Activated gamma-delta T cell (primary cell): Measurements from ENCODE around the gene MAP3K7CL.

Experiments used
- DNase-seq: peaks from one replicate; lab custom pipeline; 2025; lab: John Stamatoyannopoulos, UW

Gene MAP3K7CL

DNA sequence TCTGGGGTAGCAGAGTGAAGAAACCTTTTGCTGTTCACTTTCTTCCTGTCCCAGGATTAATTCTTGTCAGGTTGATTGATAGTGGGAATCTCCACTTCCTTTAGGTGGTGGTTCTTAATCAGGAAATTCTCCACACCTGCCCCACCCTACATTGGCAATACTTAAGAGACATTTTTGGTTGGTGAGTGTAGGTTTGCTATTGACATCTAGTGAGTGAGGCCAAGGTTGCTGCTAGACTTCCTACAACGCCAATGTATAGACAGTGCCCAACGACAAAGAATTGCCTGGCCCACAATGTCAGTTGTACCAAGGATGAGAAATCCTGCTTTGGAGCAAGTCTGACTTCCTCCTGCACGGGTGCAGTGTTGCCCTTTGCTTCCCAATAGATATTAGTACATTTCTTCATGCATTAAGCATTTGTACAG lies 38.5 kb downstream of the MAP3K7CL start:
- no peak for DNase-seq

DNA sequence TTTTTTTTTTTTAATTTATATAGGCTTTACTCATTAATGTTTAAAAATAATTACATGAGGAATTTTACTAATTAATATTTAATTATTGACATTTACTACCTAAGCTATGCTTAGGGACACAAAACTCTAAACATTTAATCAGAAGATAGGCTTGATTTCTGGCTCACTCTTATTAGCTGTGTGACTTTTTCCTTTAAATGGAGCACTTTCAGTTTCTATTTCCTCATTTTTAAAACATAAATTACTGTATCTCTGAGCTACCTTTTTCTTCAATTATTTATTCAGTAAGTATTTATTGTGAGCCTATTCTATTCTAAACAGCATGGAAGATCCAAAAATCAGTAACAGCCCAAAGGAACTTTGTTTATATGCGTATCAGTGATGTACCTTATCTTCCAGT lies 40.5 kb downstream of the MAP3K7CL start:
- no peak for DNase-seq

DNA sequence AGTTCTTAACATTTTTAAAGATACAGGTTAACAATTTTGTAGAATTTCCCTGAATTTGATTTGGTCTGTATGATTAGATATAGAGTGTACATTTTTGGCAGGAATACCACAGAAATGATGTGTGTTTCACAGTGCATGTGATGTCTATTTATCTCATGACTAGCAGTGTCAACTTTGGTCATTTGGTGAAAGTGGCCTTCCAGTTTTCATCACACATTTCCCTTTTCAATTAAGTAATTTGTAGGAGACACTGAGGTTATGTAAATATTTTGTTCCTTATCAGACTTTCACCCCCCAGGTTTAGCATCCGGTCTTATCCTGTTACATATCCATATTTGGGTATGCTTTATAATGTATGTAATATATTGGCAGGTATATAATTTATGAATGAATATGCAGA lies 41.8 kb downstream of the MAP3K7CL start:
- no peak for DNase-seq

DNA sequence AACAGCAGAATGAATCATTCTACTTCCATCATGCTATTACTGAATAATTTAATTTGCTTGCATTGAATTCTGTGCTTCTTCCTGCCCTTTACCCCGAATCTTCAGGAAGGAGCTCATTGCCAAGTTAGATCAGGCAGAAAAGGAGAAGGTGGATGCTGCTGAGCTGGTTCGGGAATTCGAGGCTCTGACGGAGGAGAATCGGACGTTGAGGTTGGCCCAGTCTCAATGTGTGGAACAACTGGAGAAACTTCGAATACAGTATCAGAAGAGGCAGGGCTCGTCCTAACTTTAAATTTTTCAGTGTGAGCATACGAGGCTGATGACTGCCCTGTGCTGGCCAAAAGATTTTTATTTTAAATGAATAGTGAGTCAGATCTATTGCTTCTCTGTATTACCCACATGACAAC lies 44.2 kb downstream of the MAP3K7CL start:
- DNase-seq, result no peak

DNA sequence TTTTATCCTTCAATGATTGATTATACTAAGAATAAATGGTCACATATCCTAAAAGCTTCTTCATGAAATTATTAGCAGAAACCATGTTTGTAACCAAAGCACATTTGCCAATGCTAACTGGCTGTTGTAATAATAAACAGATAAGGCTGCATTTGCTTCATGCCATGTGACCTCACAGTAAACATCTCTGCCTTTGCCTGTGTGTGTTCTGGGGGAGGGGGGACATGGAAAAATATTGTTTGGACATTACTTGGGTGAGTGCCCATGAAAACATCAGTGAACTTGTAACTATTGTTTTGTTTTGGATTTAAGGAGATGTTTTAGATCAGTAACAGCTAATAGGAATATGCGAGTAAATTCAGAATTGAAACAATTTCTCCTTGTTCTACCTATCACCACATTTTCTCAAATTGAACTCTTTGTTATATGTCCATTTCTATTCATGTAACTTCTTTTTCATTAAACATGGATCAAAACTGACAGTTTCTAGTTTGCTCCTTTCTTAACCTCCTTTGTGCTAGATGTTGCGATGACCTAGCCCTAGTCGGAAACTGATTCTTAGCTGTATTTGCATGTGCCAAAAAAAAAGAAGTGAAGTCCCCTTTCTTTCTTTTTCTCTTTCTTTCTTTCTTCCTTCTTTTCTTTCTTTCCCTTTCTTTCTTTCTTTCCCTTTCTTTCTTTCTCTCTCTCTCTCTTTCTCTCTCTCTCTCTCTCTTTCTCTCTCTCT lies 45.1 kb downstream of the MAP3K7CL start:
- no peak for DNase-seq

DNA sequence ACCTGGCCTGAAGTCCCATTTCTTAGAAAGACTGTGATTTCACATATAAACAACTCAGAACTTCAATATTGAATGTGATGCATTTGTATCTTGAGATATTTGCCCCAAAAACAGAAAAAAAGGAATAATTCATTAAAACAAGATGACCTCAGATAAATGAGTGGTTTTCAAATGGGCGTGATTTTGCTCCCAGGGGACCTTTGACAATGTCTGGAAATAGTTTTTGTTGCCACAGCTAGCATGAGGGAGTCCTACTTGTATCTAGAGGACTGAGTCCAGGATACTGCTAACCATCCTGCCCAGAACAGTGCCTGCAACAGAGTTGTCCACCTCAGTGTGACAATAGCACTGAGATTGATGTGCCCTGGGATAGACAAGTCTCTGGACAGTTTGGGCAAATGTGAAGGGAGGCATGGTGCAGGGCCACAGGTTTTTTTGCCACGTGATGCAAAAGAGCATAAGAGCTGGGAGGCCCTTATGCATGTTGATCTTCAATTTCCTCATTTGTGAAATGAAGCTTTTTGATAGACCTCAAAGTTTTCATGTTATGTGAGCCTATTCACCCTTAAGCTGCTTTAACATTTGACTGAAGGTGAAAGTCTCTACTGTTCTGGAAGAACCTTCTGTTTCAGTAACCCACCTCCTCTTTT lies 46.2 kb downstream of the MAP3K7CL start:
- no peak for DNase-seq

DNA sequence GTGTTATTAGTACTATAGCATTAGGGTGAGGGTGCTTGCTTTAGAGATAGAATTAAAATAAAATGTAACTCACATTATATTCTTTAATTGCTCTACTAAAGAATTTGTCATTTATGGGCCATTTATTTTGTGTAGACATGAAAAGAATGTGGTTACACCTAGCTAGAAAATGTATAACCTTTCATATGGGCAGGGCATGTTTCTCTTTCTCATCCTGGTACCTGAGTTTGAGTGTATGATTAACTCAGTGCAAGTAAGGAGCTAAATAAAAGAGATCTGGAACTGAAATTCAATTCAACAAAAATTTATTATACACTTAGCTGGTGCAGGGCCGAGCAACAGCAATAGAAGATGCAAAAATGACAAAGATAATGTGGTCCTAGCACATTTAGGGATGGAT lies 47.4 kb downstream of the MAP3K7CL start:
- no peak for DNase-seq

DNA sequence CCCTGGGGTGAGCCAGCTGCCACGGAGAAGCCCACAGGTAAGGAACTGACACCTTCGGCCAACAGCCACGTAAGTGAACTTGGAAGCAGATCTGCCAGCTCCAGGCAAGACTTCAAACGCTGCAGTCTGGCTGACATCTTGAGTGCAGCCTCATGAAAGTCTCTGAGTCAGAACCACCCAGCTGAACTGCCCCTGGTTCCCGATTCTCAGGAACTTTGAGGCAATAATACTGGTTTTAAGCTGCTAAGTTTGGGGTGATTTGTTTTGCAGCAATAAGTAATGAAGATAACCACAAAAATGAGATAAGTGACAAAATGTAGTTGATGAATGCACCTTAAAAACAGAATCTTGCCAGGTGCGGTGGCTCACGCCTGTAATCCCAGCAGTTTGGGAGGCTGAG lies 48.5 kb downstream of the MAP3K7CL start:
- DNase-seq, result no peak

DNA sequence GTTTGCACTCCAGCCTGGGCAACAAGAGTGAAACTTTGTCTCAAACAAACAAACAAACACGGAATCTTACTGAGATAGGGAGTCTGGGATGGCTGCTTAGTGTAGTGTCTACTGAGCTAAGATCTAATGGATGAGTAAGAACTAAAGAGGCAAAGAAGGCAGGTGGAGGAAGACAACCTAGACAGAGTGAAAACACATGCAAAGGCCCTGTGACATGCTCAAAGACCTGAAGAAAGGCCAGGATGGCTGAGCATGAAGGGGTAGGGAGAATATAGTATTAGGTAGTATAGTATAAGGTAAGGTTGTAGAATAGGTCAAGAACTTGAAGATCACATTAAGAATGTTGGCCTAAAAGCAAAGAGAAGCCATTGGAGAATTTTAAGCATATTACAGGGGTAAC lies 49.1 kb downstream of the MAP3K7CL start:
- no peak for DNase-seq

DNA sequence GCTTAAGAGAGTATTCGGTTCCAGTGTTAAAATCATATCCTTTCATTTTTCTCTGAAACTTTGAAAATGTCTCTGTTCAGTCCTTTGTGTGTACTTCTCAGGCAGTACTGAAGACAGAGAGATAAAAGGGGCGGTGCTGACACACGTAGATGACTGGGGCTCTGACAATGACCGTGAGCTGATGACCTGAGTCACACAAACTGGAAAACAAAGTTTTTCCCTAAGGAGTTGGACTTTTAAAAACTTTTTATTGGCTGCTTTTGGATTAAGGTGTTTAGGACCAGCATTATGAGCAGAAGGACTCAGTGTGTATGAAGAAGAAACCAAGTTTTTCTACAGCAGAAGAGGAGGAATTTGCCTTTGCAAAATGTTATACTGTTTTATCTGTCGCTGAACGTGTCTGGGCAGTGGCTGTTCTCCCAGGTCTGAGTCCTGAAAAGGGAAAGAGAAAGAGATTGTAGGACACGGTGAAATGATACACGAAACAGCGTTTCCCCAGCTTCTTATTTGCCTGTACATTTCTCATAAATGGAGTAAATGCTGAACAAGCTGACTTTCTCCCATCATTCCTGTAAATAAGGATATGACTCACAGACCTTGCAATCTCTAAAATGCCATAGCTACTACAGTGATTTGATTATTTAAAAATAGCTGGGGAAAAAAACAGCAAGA lies 51.5 kb downstream of the MAP3K7CL start:
- DNase-seq, result no peak

DNA sequence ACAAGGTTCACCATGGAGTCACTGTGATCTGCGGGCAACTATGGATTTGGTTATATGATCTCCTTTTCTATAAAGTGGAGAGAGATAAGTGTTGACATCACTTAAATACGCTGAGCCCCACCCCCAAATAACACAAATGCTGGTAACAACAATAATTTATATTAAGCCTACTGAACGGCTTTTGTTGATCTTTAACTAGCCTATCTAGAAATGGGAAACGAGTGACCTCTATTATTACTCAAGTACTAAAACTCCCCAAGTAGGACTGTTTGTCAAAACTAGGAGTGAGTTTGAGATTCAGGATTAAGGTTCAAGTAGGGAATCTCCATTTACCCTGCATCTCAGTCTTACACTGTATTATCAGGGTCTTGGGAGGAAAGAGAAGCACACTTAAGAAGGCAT lies 52.2 kb downstream of the MAP3K7CL start:
- no peak for DNase-seq

DNA sequence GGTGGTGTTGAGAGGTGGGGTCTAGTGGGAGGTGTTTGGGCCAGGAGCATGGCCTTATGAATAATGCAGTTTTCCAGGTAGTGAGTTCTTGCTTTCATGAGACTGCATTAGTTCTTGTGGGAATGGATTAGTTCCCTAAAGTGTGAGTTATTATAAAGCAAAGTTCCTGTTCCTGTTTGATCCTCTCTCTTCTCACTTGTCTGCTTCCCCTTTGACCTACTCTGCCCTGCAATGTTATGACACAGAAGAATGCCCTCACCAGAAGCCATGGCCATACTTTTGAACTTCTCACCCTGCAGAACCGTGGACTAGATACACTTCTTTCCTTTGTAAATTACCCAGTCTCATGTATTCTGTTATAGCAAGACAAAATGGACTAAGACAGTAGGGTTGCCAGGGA lies 53.6 kb downstream of the MAP3K7CL start:
- DNase-seq, result no peak

DNA sequence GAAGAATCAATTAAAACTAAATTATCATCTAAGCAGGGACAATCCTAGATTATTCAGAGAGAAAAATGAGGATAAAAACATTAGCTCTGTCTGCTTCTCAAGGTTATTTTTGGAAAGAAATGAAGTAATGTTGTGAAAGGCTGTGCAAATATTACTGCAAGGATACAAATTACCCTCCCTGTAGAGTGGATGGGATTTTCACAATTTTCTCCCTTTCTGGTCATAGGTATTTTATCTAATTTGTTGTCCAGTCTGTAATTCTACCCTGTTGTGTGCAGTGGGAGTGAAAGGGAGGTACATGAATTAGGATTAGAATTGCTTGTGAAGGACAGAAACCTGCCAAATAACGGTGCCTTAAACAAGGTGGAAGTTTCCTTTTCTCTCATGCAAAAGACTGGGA lies 54.7 kb downstream of the MAP3K7CL start:
- DNase-seq, result no peak

DNA sequence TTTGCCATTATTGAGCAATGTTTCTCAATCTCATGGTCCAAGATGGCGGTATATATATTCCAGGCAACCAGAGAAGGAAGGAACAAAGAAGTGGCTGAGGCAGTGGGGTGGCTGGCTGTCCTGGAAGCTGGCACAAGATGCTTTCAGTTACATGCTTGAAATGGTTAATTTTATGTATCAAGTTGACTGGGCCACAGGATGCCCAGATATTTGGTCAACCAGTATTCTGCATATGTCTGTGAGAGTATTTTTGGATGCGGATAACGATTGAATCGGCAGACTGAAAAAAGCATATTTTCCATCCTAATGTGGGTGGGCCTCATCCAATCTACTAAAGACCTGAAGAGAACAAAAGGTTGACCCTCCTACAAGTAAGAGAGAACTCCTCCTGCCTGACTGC lies 55.2 kb downstream of the MAP3K7CL start:
- DNase-seq, result no peak

DNA sequence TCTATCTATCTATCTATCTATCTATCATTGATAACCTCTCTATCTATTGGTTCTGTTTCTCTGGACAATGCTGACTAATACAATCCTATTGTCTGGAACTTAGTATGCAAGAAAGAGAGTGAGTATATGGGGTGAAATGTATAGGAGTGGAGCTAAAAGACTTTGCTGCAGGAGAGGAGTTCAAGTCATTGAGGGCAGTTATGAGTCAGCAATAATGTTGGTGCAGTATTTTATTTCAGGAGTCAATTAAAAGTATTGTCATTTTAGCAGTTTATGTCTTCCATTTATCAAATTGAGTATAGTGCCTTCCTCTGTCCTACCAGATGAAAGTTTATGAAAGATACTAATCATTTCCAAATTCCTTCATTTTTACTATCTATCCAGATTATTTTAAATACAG lies 55.8 kb downstream of the MAP3K7CL start:
- no peak for DNase-seq

DNA sequence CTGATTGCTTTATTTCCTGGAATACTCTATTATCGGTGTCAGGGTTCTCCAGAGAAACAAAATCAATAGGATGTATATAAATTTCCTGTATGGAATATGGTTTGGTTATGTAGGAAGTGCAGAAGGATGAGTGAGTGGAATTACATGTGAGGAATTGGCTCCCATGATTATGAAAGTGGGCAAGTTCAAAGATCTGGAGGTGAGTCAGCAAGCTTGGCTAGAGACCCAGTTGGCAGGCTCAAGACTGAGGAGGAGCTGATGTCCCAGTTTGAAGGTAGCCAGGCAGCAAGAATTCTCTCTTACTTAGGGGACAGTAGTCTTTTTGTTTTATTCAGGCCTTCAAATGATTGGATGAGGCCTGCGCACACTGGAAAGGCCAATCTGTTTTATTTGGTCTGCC lies 57.5 kb downstream of the MAP3K7CL start:
- DNase-seq, result no peak

DNA sequence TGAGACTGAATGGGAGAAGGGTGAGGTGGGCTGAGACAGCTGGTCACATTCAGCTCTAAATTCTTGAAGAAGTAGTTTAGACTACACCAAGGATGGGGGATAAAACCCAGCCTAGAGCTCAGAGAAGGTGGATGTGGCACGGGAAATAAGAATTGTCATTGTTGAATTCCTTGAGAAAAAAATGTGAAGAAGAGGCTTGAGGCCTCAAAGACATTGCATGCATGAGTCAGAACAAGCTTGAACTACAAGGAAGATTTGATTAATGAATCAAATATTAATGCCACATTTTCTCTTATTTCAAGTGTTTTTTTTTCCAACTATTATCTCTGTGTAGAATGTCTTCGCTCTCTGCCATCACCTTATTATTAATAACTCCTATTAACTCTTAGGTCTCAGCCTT lies 58.9 kb downstream of the MAP3K7CL start:
- DNase-seq, result no peak

DNA sequence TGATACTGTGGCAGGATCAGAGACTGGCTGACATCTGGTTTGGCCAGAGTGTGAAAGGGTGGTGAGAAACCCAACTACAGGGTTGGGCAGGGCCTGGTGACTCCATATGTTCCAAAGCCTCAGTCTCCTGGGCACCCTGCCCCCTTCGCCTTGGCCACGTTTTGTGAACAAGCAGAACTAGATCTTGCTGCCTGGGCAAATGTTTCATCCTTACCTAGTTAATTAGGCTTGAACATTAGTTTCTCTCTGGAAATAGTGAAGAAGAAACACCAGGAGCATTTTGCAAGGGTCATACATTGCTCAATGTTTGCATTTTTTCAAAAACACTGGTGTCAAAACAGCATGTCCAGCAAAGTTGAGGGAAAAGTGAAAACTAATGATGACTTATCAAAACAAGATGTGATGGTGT lies 60.5 kb downstream of the MAP3K7CL start:
- no peak for DNase-seq

DNA sequence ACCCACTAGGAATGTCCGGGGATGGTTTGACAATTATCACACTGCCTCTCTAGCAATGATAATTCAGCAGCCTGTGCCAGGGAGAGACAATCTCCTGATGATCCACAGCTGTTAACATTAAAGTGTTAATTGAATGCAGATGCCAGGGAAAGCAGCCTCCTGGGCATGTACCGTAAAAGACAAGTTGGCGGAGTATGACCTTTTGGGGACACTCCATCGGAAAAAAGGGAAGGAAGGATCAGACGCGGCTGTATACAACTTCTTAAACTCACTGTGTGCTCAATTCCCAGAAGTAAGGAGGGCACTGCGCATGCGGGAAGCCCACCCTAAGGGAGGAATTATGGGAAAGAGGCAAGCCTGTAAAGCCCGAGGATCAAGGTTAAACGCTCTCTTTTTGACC lies 62.6 kb downstream of the MAP3K7CL start:
- no peak for DNase-seq

DNA sequence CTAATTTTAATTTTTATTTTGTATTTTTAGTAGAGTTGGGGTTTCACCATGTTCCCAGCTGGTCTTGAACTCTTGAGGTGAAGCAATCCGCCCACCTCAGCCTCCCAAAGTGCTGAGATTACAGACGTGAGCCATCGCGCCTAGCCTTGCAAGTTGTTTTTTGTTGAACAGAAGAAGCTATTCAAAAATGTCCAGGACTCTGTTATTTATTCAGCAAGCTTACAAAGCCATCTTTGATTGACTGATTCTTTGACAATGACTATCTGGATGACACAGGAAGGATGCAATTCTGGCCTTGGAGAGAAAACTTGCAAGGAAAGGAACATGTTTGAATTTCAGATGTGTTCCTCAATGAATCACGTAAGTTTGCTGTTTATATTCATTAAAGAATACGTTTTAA lies 63.5 kb downstream of the MAP3K7CL start:
- DNase-seq, result no peak

DNA sequence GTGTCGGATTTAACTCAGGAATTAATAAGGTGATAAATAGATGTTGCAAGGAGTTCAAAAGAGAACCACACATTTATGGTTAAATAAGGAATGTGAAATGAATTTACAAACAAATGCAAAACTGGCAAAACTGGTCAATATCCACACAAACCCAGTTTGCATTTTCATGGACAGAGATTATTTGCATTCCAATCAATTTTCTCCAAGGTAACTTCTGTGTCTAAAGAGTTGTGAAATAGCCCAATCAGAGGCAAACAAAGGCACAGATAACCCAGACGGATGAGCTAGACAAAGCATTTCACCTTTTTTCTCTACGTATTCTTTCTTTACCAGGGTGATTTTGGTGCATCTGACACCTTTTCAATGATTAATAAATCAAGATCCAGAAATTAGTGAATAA lies 63.9 kb downstream of the MAP3K7CL start:
- no peak for DNase-seq

DNA sequence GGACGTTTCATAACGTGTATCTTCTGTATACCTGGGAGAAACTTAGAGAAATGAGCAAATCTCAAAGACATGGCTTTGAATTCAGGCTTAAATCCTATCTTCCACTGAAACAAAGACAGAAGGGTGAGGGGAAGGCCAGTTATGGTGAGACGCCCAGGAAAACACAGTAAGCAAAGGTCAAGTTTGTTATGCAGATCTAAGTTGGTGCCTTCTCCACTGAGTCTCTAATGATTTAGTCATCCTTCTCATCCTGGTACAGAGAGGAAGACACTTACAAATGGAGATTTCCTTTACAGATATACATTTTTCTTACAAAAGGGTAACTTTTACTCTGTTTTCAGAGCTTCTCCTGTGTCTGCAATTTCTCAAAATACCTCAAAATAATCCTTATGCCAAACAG lies 64.4 kb downstream of the MAP3K7CL start:
- no peak for DNase-seq

DNA sequence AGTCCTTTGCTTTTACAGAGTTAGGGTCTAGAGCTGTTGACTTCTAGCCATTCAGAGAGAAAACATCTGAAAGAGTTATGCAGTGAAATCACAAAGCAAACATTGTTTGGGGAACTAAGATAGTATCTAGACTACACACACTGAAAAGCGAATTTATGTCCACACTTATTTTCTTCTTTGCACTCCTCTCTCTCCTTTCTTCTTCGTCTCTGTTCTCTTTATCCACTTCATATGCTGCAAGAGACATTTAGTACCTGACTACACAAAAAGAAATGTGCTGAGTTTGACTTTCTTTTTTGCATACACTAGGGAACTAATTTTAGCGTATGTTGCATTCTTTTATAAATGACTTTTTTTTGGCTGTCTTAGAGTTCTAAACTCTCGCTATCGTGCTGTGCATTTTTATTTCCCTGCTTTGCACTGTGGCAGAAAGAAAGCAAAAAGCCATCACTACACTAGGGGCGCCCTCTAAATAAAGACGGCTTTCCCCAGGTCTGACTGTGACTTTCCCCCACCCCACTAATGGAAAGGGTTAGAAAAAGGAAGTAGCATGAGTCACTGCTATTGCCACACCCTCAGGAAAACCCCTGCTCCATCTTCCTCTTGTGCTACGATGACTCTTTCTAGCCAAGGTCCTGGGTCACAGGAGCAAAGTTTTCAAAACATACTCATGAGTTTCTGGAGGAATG lies 65.7 kb downstream of the MAP3K7CL start:
- DNase-seq, result no peak
